T-helper 1 cell (primary cell): ENCODE results near the gene ITPK1.

ENCODE experiments used
- DNase-seq, 5 donors: peaks; one replicate each; pipeline ENCODE4 v3.0.0-alpha.2; 2012 to 2020

Gene ITPK1

DNA sequence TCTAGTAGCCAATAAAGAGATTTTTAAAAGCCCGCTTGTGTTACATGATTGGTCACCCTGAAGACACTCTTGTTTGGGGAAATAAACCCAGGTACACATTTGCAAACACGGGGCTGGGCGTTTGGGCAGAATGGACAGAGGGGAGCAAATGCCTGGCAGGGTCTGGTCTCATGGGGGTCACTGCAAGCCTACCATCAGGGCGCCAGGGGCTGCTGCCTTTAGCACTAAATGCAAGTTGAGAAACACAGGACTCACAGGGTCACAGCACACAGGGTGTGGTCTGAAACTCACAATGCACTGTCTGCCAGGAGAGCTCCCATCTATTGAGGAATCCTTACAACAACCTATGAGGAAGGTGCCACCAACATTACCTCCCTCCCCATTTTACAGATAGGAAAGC lies 130.2 kb downstream of the ITPK1 start:
- no peak for DNase-seq

DNA sequence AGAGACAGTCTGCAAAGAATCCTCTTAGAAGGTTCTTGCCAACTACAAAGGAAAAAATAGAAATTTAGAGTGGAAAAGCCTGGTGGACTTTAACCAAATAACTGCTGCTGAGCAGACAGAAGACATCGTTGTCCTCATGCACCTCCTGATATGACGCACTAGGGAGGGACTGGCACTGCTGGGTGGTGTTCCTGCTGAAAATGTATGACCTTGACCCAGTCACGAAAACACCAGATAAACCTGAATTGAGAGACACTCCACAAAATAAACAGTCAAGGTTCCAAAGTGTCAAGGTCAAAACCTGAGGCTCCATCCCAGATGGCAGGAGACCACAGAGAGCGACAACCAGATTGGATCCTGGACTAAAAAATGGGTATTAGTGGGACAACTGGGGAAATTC lies 130.8 kb downstream of the ITPK1 start:
- DNase-seq: no peak

DNA sequence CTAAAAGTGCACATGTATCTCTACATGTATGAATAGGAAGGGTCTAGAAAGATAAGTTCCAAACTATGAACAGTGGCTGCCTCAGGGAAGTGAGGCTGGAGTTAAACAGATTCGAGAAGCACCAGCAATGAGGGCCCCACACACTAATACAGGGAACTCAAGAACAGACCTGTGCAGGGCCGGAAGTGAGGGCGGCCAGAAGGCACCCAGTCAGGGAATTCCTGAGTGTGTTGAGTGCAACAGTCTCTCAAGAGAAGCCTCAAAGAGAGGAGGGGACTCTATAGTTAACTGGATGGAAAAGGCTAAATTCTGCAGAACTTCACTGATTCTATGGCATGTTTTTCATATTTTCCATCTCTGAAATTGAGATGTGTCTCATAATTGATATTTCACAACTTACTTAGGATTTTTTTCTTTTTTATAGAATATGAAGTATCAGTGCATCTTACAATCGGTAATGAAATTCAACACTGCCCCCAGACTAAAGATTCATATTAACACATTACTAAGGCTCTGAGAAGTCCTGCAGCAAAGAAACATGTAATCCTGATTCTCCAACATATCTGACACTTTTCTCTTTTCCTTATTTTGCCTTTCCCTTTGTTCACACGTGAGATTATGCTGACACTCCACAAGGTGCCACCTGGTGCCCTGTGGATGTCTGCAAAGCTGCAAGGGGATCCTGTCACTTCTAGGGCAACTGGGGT lies 131.5 kb downstream of the ITPK1 start:
- no peak for DNase-seq

DNA sequence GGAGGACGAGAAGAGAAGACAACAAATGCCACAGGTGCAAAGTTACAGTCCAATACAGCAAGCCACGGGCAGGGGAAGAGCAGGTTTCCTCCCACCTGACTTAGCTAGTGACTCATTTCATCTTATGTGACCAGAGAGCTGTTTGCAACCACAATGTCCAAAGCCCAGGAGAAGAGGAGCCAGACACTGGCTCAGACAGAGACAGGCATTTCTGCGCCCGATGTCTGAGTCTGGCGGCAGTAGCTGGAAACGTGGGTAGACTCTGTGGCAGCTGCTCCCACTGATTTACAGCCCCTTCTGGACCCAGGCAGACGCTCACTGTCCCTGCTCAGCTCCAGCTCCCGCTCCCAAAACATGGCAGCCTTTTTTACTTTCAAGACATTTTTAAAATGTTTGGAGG lies 132.8 kb downstream of the ITPK1 start:
- no peak for DNase-seq

DNA sequence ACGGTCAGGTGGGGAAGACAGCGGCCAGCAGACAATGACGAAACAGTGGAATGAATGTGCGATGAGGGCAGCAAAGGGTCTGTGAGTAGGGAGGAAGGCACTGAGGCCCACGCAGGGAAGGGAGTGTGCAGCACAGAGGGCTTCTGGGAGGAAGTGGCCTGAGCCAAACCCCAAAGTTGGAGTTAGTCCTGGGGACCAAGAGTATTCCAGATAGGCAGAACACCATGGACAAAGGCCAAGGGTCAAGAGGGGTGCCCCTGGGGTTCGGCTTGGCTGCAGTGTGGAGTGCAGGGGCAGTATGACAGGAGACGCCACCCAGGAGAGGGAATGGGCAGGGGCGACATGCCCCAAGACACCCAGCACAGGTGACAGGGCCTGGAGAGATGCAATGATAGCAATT lies 134.0 kb downstream of the ITPK1 start:
- DNase-seq: no peak

DNA sequence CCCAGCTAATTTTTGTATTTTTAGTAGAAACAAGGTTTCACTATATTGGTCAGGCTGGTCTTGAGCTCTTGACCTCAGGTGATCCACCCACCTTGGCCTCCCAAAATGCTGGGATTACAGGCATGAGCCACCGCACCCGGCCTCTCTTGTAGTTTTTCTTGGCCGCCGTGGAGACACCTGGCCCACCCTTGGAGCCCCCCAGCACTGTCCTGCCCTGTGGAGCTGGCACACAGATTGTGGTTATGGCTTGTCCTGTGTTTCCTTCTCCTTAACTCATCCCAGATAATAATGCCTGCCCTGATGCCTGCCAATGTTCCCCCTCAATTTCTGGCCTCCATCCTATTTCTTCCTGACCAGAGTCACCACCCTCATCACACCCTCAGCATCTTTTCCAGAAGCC lies 134.9 kb downstream of the ITPK1 start:
- no peak for DNase-seq

- DNase-seq: no peak
Measured at GRCh38 chr14:92978229-92979021, 137.3 kb downstream of the ITPK1 start.

DNA sequence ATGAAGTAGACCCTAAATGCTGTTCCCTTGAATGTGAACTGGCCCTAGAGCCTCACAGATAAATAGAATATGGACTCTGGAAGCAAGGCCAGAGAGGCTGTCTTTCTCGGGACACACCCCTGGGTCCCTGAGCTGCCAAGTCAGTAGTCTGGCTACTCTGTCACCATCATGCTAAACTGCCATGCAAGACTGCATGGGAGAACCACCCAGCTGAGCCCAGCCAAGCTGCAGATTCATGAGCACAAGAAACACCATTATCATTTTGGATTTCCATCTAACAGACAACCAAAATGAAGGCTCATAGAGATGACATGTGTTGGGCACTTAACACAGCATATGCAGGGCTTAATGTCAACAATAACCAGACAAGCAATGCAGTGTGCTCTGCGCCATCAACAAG lies 139.5 kb downstream of the ITPK1 start:
- no peak for DNase-seq

- no peak for DNase-seq
Measured at GRCh38 chr14:92974541-92975345, 141.0 kb downstream of the ITPK1 start.

DNA sequence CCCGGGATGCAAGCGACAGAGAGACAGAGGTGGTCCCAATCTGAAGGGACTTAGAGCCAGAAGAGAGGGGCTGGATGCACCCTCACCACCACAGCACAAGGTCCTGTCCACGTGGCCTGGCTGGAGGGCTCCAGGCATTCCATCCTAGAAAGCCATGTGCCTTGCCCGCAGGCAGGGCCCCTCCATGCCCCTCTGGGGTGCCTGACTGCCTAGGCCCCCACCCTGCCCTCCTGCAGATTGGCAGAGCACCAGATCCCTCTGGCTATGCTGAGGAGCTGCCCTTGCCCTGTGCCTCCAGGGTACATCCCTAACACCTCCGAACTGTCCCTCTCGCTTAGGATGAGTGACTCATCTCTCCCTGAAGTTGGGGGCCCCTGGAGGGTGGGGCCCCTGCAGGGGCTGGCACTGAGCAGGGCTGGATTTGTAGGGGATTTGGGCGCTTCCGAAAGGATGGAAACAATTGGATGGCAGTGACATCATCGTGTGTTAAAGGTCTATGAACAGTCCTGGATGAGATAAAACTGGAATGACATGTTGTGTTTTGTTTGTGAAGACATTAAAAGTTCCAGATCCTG lies 141.8 kb downstream of the ITPK1 start:
- no peak for DNase-seq

- DNase-seq: no peak
Measured at GRCh38 chr14:92973261-92973797, 142.4 kb downstream of the ITPK1 start.

- no peak for DNase-seq
Measured at GRCh38 chr14:92971601-92972180, 144.0 kb downstream of the ITPK1 start.

- DNase-seq: no peak
Measured at GRCh38 chr14:92970271-92970670, 145.5 kb downstream of the ITPK1 start.

DNA sequence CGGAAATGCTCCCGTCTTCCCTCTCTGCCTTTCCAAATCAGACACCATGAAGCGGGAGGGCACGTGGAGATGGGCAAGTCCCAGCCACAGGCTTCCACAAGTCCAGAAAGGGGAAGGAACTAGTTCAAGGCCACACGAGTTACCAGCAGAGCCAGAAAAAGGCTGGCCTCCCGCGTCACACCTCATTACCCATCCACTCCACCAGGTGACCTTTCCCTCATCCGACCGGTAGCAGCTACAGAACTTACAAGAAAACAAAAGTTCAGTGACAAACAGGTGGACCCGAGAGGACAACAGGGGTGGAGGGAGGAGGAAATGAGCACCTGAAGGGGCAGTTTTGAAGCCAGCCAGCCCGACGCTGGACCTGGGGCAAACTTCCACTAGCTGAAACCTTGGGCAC lies 145.9 kb downstream of the ITPK1 start:
- no peak for DNase-seq

DNA sequence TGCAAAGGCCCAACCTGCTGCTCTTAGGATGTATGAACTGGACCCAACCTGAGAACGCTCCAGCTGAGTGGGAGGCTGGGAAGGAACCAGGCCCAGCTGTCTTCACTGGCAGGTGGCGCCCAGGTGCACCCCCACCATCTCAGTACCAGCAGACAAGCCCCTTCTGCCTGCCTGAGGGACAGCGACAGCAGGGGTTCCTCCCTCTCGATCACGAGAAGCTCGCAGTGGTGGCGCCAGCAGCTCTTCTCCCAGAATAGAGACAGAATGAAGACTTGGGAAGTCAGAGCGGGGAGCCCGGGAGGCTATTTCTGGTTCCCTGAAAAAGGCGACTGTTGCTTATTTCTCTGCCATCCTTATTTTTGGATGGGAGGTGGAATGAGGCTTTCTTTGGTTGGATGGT lies 146.3 kb downstream of the ITPK1 start:
- no peak for DNase-seq

- DNase-seq: no peak
Measured at GRCh38 chr14:92968291-92969020, 147.3 kb downstream of the ITPK1 start.

- DNase-seq: no peak
Measured at GRCh38 chr14:92967346-92967926, 148.3 kb downstream of the ITPK1 start.

DNA sequence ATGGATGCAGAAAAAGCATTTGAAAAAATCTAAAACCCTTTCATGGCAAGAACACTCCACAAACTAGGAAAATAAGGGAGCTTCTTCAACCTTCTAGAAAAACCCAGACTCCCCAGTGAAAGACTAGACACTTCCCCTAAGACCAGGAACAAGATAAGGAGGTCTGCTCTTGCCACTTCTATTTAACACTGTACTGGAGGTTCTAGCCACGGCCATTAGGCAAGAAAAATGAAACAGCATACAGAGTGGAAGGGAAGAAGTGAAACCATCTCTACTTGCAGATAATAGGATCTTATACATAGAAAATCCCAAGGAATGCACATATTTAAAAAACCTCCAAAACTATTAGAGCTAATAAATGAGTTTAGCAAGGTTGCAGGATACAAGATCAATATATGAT lies 150.4 kb downstream of the ITPK1 start:
- DNase-seq: no peak

DNA sequence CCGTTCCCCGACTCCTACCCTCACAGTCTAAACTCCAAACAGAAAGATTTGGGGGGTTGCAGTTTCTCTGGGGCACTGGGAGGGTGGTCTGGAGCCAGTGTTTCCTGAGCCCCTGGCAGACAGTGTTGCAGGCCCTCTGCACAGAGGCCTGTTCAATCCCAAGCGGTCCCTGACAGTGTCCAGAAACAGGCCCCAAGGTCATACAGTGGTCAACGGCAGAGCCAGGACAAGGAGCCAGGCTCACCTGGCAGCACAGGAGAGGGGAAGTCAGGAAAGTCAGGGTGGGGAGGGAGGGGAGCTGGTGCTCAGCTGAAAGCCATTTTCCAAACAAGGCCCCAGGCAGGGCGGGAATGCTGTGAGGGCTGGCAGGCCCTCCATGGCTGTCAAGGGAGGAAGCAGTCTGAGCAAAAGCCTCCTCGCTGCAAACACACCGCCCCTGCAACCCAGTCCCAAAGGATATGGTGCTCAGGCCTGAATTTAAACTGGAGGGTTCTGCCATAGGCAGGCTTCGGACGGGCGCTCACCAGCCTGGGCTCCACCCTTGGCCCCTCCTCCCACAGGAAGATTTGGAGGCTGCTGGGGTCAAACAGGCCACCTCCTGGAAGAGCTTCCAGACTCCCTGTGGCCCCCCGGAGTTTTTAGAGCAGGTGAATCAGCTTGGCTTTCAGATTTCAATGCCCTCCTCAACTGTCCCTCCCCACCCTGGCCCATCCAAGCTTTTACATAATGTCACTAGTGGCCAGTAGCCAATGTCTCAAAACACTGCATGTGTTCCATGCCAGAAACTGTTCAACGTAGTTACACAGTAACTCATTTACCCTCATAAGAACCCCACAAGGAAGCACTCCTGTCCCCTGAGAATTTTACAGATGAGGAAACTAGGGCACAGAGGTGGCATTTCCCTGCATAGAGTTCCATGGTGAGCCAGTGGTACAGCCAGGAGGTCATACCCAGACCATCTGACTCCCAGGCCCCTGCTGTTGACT lies 151.3 kb downstream of the ITPK1 start:
- DNase-seq: no peak
